ENCODE measurements around the gene CYP4A22. TPM values are rescaled to one million over a fixed set of nuclear protein-coding genes. Genes with fewer than 3 reads are reported as not detected.
"Not testable (repeated sequence)": the region's sequence is repeated elsewhere in the genome, so short reads cannot be mapped to it uniquely, and the experiment has no call there.

Gene CYP4A22
- total RNA-seq, 1 donor from 2014 or later = not detected

DNA sequence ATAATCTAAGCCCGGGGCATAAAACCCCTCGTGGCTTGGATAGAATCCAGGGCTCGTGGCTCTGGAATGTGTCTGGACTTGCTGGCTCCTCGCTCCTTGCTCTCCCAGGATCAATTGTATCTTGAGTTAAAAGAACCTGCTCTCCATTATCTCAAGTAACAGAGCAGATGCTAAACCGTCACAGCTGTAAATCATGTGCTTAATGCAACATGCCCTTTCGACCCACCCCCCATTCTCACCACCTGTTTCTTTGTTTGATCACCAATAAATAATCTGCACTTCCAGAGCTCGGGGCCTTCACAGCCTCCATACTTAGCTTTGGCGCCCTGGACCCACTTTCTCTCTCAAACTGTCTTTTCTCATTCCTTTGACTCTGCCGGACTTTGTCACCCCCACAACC lies 11.9 kb downstream of the CYP4A22 start:
- not testable (repeated sequence) for DNase-seq (ENCODE audit: low read depth, low spot score)

DNA sequence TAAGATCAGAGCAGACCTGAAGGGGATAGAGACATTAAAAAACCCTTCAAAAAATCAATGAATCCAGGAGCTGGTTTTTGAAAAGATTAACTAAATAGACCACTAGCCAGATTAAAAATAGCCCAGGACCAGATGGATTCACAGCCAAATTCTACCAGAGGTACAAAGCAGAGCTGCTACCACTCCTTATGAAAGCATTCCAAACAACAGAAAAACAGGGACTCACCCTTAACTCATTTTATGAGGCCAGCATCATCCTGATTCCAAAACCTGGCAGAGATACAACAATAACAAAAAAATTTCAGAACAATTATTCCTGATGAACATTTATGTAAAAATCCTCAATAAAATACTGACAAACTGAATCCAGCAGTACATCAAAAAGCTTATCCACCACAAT lies 19.2 kb downstream of the CYP4A22 start:
- not testable (repeated sequence) for DNase-seq (ENCODE audit: low read depth, low spot score)

DNA sequence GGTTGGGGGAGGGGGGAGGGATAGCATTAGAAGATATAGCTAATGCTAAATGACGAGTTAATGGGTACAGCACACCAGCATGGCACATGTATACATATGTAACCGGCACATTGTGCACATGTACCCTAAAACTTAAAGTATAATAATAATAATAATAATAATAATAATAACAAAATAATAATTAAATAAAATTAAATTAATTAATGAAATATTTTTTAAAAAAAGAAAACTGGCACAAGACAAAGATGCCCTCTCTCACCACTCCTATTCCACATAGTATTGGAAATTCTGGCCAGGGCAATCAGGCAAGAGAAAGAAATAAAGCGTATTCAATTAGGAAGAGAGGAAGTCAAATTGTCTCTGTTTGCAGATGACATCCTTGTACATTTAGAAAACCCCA lies 20.7 kb downstream of the CYP4A22 start:
- not testable (repeated sequence) for DNase-seq (ENCODE audit: low read depth, low spot score)

DNA sequence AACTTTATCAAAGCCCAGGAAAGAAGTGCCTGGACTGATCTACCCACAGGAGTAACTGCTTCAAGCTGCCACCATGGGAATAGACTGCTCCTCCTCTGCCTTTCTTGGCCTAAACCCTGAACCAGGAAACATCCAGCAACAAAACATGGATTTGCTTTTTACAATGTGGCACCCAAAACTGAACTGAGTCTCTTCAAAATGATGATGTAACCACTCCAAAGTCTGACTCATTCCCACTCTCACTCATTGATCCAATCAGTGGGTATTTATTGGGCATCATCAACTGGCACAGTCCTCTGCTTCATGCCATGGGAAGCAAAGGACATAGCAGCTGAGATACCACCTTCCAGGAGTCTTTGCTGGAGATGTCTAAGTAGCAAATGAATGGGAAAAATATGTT lies 23.5 kb downstream of the CYP4A22 start:
- DNase-seq (ENCODE audit: low read depth, low spot score) = no peak

DNA sequence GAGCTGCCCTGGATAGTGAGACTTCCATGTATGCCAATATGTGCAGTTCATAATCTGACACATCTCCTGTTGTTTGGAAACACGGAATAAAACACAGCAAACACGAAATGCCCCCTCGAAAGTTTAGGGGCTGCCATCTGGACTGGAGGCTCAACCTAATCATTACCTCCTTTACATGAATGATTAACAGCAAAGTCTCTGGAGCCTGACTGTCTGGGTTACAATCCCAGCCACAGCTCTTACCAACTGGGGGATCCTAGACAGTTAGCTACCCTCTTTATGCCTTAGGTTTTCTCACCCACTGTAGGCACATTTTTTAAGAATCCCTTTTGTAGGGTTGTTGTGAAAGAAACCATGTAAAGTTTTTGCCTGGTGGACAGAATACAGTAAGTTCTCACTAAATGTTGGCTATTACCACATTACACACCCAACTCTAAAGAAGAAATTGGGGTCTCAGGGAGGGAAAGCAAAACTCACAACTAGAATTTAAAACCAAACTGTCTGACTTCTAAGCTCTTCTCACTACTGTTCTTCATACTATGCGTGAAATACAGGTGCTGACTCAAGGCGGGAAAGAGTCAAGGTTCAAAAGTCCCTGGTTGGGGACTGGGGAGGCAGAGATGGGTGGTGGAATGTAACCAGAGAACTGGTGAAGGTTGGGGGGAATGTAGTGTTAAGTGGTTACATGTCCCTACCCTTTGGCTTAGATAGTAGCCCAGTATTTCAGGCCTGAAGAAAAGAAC lies 24.2 kb downstream of the CYP4A22 start:
- no peak for DNase-seq (ENCODE audit: low read depth, low spot score)

DNA sequence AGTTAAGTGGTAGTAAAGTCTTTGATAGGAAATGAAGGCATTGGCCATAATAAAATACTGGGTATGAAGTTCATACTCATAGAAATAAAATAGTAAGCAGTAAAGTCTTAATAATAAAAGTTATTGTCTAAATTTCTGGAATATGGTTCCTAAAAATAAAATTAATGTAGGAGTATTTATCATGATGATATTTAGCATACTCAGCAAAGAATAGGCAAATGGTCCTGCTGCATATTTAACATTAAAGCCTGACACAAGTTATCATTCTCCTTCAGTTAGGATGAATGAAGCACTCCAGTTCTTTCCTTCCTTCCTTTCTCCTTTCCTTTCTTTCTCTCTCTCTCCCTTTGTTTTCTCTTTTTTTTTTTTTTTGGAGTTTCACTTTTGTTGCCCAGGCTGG lies 27.3 kb downstream of the CYP4A22 start:
- DNase-seq (ENCODE audit: low read depth, low spot score) = no peak

DNA sequence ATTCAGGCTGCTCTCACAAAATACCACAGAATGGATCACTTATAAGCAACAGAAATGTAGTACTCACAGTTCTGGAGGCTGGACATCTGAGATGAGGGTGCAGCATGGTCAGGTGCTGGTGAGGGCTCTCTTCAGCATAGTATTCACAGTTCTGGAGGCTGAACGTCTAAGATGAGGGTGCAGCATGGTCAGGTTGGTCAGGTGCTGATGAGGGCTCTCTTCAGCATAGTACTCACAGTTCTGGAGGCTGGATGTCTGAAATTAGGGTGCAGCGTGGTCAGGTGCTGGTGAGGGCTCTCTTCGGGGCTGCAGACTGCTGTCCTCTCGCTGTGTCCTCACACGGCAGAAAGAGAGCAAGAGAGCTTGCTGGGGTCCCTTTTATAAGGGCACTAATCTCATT lies 35.5 kb downstream of the CYP4A22 start:
- no peak for DNase-seq (ENCODE audit: low read depth, low spot score)

DNA sequence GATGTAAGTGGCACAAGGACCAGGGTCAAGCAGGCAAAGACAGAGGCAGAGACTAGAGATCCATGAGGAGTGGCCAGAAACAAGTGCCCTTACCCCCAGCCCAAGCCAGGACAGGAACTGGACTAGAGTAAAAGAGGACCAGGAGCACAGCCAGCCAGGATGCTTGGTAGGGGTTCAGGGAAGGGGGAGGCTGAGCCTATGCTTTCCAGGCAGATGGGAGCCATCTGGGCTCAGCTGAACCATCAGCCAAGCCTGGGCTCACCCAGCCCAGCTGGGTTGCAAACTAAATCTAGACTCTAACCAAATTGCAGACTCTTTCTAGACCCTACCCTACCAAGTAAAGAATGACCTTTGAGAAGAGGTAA lies 37.4 kb downstream of the CYP4A22 start:
- no peak for DNase-seq (ENCODE audit: low read depth, low spot score)

DNA sequence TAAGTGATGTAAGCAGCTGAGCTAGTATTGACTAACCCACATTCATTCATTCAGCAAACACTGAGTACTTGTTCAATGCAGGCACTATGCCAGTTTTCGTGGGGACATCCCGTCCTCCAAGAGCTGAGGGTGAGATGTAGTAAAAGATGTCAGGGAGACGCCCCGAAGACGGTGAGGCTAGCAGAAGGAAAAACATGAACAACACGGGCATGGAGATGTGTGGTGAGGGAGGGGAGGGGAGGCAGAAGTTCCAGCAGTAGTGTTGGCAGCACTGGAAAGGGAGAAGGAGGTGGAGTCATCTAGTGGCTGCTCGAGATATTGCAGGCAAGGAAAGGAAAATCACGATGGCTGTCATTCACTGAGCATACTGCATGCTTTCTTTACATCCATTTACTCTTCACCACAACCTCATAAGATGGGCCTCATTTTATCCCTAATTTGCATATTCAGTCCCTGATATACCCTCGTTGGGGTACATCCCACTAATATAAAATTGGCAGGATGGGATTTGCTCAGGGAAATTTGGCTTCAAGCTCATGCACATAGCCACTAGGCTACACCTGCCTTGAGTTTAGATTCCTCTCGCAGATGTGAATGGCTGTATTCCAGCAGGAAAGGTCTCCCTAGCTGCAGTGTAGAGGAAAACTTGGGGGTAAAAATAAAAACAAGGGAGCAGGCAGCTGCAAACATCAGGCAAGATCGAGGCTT lies 38.1 kb downstream of the CYP4A22 start:
- no peak for DNase-seq (ENCODE audit: low read depth, low spot score)

DNA sequence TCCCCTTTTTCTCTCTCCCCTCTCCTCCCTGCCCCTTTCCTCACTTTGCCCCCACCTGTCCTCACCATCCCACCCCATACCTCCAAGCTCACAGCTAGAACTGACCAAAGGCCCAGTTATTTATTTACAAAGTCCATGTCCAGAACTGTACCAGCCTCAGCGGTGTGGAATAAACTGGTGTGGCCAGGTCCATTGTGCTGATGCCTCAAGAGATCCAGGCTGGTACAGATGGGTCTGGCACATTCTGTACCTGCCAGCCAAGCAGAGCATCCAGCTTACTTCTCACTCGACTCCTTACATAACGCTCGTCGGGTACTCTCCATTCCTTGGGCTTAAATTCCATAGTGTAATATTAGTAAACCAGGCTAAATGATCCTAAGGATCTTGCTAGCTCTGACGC lies 40.8 kb downstream of the CYP4A22 start:
- DNase-seq (ENCODE audit: low read depth, low spot score) = no peak

DNA sequence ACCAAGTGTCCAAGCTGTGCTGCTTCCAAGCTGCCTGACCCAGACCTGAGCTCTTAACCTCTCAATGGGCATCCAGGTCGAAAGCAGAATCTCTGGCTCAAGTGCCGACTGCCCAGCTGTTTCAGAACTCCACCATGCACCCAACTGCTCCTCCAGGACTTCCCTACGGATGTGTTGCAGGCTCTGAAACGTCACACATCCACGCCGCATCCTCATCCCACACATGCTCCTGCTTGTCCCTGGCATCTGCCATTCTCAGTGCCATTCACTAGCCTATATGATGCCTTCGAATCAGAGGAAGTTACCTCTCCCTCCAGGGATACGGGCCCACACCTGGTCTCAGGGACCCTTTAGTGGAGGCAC lies 41.4 kb downstream of the CYP4A22 start:
- DNase-seq (ENCODE audit: low read depth, low spot score) = no peak

DNA sequence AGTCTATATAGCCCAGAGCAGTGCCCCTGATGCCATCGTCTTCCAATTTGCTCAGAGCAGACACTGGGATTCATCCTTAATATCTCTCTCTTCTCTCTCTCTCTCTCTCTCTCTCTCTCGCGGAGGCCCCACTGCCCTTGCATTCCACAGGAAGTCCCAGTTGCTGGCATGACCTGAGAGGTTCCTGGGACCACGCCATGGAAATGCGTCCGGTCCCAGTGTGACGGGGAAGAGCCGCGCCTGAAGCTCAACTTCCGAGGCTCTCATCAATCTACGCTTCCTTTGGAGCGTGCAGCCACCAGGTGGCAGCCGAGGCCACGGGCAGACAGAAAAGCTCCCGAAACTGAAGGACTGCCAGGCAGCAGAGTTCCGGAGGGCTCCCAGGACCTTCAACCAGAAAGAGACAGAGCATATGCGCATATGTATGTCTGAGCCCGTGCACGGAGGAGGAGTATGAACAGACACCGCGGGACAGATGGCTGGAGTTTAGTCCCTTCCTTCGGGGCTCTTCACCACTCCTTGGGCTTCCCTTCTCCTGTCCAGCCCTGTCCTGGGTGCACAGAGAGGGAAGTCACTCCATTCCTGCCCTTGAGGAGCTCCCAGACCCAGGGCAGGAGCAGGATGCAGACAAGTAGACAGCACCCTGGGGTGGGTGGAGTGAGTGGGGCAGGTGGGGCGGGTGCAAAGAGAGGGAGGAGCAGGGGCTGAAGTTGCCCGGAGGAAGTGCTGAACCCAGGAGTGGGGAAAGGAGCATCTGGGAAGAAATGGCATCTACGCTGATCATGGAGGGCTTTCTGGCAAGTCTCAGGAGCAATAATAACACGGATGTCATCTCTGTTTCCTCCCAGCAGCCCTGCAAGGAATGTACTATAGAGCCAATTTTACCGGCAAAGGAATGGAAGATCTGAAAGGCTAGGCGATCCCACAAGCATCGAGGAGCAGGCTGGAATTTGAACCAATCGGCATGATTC lies 42.1 kb downstream of the CYP4A22 start:
- DNase-seq (ENCODE audit: low read depth, low spot score) = peak; percentile 78

DNA sequence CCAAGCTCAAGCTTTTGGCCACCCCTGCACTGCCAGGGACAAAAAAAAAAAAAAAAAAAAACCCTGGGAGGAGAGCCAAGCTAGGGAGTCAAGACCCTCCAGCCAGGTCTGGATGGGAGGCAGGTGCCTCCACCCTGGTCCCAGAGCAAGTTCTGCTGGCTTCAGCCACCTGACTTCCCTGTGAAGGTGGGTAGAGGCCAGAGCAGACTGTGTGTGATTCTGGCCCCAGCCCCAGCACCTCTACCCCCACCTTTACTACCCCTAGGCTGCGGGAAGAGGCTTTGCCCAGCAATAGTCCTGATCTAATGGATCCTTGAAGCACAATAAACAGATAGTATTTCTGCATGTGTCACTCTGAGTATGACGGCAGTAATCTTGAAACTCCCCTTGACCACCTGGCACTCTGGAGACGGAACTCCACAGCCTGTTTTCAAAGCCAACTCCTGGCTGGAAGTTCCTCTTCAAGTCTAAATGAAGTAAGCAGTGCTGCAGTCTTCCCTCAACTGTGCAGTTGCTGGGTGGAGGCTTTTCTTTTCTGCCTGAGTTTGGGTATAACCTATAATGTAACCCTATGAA lies 42.8 kb downstream of the CYP4A22 start:
- no peak for DNase-seq (ENCODE audit: low read depth, low spot score)

DNA sequence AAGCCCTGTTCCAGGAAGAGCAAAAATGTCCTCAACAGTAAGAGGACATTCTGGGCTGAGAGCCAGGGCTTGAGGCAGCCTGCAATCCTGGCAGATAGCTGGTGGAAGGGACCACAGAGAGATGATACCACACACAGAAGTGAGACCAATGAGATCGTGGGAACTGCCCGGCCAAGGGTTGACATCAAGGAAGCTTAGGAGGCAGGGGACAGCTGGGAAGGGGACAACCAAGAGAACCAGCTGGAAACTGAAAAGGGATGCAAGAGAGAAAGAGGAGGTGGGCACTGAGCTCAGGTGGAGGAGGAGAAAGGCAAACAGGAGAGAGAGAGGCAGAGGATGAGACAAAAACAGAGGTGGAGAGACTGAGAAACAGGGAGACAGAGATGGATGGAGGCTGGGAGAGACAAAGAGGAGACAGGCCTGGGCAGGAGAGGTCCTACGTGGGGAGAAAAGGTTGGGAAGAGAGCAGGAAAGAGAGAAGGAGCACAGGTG lies 43.4 kb downstream of the CYP4A22 start:
- no peak for DNase-seq (ENCODE audit: low read depth, low spot score)

DNA sequence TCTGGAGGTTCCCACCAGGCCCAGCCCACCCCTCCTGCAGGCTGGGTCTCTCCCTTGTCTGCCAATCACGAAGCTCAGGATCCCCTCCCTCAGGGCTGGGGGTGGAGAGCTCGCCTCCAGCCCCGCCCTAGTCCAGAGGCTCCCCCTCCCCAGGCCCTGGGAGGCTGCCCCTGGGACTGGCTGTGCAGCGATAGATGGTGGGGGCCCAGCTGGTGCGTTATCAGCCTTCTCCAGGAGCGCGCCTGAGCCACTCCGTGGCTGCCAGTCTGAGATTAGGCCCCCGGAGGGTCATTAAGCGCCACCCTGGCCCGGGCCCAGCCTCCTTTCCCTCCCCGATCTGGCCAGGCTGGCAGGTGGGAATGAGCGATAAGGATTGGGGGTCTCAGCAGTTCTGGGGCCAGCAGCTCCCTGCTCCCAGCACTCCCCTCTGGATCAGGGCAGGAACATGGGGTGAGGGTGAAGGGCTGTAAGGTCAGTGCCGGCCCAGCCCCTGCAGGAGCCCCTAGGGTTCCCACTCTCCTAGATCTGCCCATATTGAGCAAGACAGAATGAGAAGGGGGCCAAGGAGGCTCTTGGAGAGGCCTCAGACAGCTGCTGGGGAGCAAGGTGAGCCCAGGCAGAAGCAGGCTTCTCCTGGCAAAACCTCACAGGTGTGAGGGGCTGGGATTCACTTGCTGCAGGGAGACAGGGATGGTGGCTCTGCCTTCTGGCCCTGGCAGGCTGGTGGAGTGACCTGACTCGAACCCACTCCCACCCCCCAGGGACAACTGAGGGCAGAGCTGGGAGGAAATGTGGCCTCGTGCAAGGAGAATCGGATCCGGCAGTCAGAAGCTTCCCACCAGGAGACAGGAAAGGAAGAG lies 44.1 kb downstream of the CYP4A22 start:
- no peak for DNase-seq (ENCODE audit: low read depth, low spot score)

DNA sequence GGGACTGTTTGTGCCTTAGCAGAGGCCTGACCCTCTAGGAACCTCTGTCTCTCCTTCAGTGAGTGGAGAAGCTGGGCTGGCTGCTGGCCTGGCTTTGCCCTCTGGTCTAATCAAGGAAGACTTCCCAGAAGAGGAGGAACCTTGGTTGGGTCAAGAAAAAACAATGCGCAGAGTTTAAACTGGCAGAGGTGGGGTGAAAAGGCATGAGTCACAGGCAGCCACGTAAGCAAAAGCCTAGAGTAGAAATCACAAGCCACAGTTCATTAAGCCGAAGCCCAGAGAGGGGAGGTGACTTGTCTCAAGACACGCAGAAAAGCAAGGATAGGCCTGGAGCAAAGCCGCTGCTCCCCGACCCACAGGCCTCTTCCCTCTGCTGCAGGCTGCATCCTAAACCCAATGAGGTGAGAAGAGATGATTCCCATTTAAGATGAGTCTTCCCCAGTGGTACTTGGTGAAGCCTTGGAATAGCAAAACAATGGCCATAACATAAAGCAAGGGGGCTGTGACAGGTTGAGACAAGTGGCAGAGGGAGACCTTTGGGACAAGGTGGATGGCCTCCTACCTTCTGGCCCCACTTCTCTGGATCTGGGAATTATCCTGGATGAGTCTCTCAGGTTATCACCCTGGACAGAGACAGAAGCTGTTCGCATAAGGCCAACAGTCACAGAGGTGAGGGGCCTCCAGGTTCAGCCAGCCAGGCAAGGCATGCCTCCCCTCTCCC lies 44.9 kb downstream of the CYP4A22 start:
- no peak for DNase-seq (ENCODE audit: low read depth, low spot score)

DNA sequence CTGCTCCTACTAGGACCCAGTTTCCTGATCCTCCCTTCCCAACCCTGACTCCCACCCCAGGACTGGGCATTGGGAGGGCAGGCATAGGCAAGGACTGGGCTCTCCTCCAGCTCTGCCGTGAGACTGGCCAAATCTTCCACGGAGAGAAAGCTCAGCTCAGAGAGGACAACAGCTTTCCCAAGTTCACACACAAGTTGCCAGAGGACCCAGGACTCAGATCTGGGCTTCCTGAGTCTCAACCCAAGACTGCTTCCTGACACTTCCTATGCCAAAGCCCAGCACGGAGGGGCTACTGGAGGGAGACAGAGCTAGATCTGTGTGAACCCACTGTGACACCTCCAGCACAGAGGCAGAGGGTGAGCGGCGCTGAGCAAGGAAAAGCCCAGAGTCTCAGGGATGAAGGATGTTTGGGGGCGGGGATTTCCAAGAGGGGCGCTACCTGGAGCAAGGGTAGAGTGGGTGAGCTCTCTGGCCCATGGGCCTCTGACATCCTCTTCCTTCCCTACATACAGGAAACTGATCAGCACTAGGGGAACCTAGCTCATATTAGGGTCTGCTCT lies 45.5 kb downstream of the CYP4A22 start:
- no peak for DNase-seq (ENCODE audit: low read depth, low spot score)

DNA sequence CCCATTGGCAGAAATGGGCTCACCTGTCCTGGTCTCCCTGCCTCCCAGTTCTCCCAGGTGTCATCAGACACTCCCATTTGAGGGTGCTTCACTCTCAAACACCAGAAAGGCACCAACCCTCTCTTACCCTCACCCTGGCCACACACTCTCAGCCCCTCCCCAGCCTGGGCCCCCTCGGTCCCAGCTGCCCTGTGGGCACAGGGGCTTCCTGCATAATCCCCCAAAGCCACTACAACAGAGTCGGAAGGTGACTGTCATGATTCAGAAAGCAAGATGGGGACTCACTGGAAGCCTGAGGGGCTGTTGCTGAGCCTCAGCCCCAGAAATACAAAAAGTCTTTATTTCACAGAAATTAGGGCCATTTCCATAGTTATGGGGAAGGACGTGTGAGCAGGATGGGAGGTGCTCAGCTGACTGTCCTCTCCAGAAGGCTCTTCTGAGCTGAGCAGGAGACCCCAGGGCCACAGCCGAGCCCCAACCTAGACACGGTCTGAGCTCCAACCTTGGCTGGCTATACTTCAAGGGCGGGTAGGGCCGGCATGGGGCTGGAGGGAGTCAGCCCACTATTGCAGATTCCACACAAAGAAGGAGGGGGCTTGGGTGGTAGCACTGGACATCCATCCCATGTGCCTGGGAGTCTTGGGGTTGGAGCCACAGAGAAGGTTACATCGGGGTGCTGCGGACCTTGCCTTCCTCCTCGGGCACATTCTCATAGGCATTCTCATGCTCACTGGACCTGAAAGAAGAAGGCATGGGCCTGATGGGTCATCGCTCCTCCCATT lies 46.3 kb downstream of the CYP4A22 start:
- DNase-seq (ENCODE audit: low read depth, low spot score) = no peak

All from pulmonary artery endothelial cell (primary cell).